LNCaP clone FGC (cell line): ENCODE measurements around the gene STEAP4.
A peak's percentile ranks its signal among the peaks of the same experiment; 100 is the strongest.

Source experiments
- DNase-seq: peaks from one replicate; pipeline ENCODE4 v3.0.0-alpha.2; 2011; ENCODE audit warnings: low read depth
- H3K4me3 ChIP-seq: 2 replicates; pipeline ENCODE4 v1.5.1; 2011; ENCODE audit warnings: mild to moderate bottlenecking, low read depth, low read length, control low read depth
- CTCF ChIP-seq: IDR thresholded peaks from 2 replicates; pipeline ENCODE4 v1.5.1; 2012; ENCODE audit warnings: mild to moderate bottlenecking; ENCODE audit not compliant: control insufficient read depth, insufficient read depth; ENCODE audit errors: extremely low read depth

Gene STEAP4

DNA sequence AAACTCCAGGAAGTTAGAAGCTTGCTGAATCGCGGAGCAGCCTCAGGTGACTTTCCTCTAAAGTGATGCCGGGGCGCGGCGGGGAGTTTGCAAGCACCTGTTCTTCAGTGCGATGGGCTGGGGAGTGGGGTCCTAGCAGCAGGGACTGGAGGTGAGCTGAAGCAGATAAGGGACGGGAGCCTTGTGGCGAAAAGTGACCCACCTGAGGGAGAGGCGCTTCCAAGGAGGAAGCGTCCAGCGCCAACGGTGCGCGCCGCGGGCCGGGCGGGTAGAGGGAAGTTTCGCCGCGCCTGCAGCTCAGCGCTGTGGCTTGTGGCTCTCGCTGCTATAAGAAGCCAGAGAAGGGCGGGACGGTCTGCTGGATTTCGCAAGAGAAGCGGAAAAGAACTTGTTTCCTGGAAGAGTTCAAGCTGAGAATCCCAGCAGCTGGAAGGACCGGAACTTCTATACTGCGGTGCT lies at the start of gene STEAP4:
TSS of gene STEAP4 (minus strand) at position 305 of the 459 bp plus-strand sequence. CDS start 22,625 bp downstream, outside the sequence.
- DNase-seq, result peak; percentile 75
- peak within 1 kb of the TSS; percentile 29 for H3K4me3 ChIP-seq
- TF ChIP-seq CTCF, result no peak

DNA sequence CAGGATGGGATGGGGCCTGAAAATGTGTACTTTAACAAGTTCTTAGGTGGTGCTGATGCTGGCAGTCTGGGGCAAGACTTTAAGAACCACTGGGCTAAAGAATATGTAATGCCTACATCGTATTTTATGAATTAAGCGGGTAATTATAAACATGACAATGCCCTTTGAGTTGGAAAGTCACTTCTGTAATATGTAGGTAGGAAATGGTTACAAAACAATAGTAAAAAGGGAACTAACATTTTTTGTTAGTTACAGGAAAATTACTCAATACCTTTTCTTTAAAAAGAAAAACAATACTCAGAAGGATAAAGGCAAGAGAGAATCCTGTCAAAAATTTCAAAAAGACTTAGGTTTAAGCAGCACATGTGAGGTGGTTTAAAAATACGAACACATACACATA lies 48.3 kb upstream of the STEAP4 start:
- TF ChIP-seq CTCF, result no peak
- no peak overlapping the region for H3K4me3 ChIP-seq
- no peak for DNase-seq

DNA sequence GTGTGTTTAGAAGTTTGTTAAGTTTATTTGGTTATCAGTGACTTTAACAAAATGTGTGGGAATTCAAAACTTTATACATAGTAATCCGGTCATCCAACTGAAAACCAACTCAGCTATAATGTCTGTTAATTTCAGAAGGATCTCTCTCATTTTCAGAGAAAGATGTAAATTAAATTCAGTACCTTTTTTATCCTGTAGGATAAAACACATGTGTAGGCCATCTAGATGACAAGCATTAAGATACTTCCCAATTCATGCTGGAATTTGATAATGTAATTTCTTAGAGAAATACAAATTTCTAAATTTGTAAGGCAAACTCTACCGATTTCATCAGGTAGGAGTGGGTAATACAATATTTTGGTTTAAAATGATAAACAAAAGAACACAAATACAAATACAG lies 43.4 kb upstream of the STEAP4 start:
- no peak for TF ChIP-seq CTCF
- DNase-seq, result no peak
- H3K4me3 ChIP-seq, result no peak overlapping the region

DNA sequence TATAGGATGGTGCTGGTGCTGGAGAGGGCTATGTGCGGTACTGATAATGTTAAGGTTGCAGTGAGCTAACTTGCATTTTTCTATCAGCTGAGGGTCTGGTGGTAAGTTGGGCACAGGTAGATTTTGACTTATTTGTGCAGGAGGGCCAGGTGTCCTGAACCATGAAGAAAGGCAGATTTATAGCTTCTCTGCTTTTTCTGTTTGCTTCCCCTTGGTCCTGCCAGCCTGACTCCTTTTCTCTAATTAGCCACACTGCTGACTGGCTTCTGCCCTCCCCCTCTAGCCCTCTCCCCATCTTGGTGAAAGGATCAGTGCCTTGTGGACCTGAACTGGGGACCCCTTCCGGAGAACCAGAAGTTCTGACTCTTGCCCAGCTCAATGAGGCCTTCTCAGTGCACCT lies 40.8 kb upstream of the STEAP4 start:
- TF ChIP-seq CTCF, result no peak
- no peak overlapping the region for H3K4me3 ChIP-seq
- no peak for DNase-seq

GRCh38 chr7:88347090-88347489 lies 40.4 kb upstream of the STEAP4 start:
- DNase-seq, result no peak
- TF ChIP-seq CTCF, result no peak
- H3K4me3 ChIP-seq, result no peak overlapping the region

GRCh38 chr7:88346357-88346756 lies 39.7 kb upstream of the STEAP4 start:
- no peak overlapping the region for H3K4me3 ChIP-seq
- no peak for TF ChIP-seq CTCF
- no peak for DNase-seq
